Upper lobe of left lung (tissue), 6 donors: ENCODE measurements around the gene C17orf50. TPM values are rescaled to one million over a fixed set of nuclear protein-coding genes. Genes with fewer than 3 reads are reported as not detected.

Experiments used
- ATAC-seq, 2 donors: fragments of 200-7000 bp; cut with Tn5 transposase; one replicate each; pipeline ENCODE4 v1.9.1; 2022; ENCODE audit warnings: mild to moderate bottlenecking in 2 of 2, moderate library complexity in 2 of 2; ENCODE audit not compliant: low FRiP score in 2 of 2
- DNase-seq, 2 donors: peaks; one replicate each; pipeline ENCODE4 v3.0.0-alpha.2; 2019 to 2020
- H3K27ac ChIP-seq, 4 donors: fragments of 200-600 bp; sonication (generic); one replicate each; pipeline ENCODE4 v1.5.1; 2016 to 2019
- H3K27me3 ChIP-seq, 4 donors: fragments of 200-600 bp; sonication (generic); one replicate each; pipeline ENCODE4 v1.5.1; 2017 to 2019
- H3K36me3 ChIP-seq, 4 donors: fragments of 200-600 bp; sonication (generic); one replicate each; pipeline ENCODE4 v1.5.1; 2016 to 2019
- H3K4me1 ChIP-seq, 4 donors: fragments of 200-600 bp; sonication (generic); one replicate each; pipeline ENCODE4 v1.5.1; 2018 to 2019
- H3K4me3 ChIP-seq, 4 donors: fragments of 200-600 bp; sonication (generic); one replicate each; pipeline ENCODE4 v1.5.1; 2017 to 2019; ENCODE audit warnings: mild to moderate bottlenecking in 2 of 4, moderate library complexity in 1 of 4
- H3K9me3 ChIP-seq, 4 donors: fragments of 200-600 bp; sonication (generic); one replicate each; pipeline ENCODE4 v1.5.1; 2018 to 2019
- CTCF ChIP-seq, 6 experiments: fragments of 450-650 bp in 4 of 6; fragments of 200-600 bp in 2 of 6; sonication (generic) in 2 of 6; IDR thresholded peaks; one replicate each; pipeline ENCODE4 v1.5.1; 2016 to 2019; ENCODE audit warnings: antibody characterized with exemption in 6 of 6
- EP300 ChIP-seq, 4 donors: sonication (generic); formaldehyde crosslinking; IDR thresholded peaks; one replicate each; pipeline ENCODE4 v1.5.1; 2017; ENCODE audit warnings: antibody characterized with exemption in 4 of 4, control low read depth in 2 of 4
- POLR2A ChIP-seq, 4 donors: fragments of 450-650 bp; IDR thresholded peaks; one replicate each; pipeline ENCODE4 v1.5.1; 2016 to 2017; ENCODE audit warnings: antibody characterized with exemption in 4 of 4, mild to moderate bottlenecking in 2 of 4
- POLR2AphosphoS5 ChIP-seq, 2 donors: sonication (generic); formaldehyde crosslinking; IDR thresholded peaks; one replicate each; pipeline ENCODE4 v1.5.1; 2017; ENCODE audit warnings: antibody characterized with exemption in 2 of 2
- WGBS, 2 donors: methylation state at CpG; one replicate each; pipeline ENCODE4 v1.1.5; 2017 to 2018; 5-methylcytosine and 5-hydroxymethylcytosine counted together
- total RNA-seq, 6 donors: library from RNA; depleted of rRNA in 4 of 6; stranded (reverse); fragments of >200 nt in 4 of 6; gene quantifications; one replicate each; pipeline versions ENCODE4 v1.1.0 to v1.2.1, GENCODE V29; 2016 to 2021
- donor health status: DM: no; HTN: no; CAD: no; lungs with moderate emphysema.
- donor health status: DM: no; HTN: yes; CAD: no; lungs with severe emphysema.

The C17orf50 gene
- total RNA-seq, 6 donors from 2014 or later = 0.46 to 1.1 TPM; not detected in 4

GRCh38 chr17:35811759-35812158 lies 51.1 kb downstream of the C17orf50 start:
- Histone ChIP-seq H3K9me3 (no peaks in the 10 kb centered on the region), H3K36me3 (peaks cover 0 to 4% (median 0%) of the 10 kb centered on the region in 4 donors), H3K4me3 (no peak overlapping the region), H3K4me1 (peaks cover 35 to 52% (median 44%) of the 10 kb centered on the region in 4 donors), H3K27me3 (no peaks in the 10 kb centered on the region), H3K27ac (no peak overlapping the region)
- no peak for DNase-seq
- WGBS, 2 donors = 76 to 78% methylated on average over 6 of the region's 6 CpGs
- ATAC-seq = no peak
- TF ChIP-seq CTCF (IDR thresholded peaks at IDR 0.05) (no peak), POLR2A (IDR thresholded peaks at IDR 0.05) (no peak), EP300 (IDR thresholded peaks at IDR 0.05) (no peak), POLR2AphosphoS5 (IDR thresholded peaks at IDR 0.05) (no peak)

- DNase-seq (no peak), ATAC-seq (no peak)
- H3K9me3 ChIP-seq = no peaks in the 10 kb centered on the region
- 70 to 81% methylated on average over 5 of the region's 5 CpGs for WGBS, 2 donors
- H3K4me3 ChIP-seq = no peak overlapping the region
- no peak overlapping the region for H3K27ac ChIP-seq
- peaks cover 40 to 58% (median 50%) of the 10 kb centered on the region in 4 donors for H3K4me1 ChIP-seq
- H3K36me3 ChIP-seq = peaks cover 0 to 5% (median 2%) of the 10 kb centered on the region in 4 donors
- H3K27me3 ChIP-seq = no peaks in the 10 kb centered on the region
- no peak for TF ChIP-seq EP300 (IDR thresholded peaks at IDR 0.05)
- TF ChIP-seq CTCF (IDR thresholded peaks at IDR 0.05) = no peak
- no peak for TF ChIP-seq POLR2A (IDR thresholded peaks at IDR 0.05)
- no peak for TF ChIP-seq POLR2AphosphoS5 (IDR thresholded peaks at IDR 0.05)
Measured at GRCh38 chr17:35812456-35812855, 51.8 kb downstream of the C17orf50 start.

Other genes with a start within 250 kb of the C17orf50 start
- gene SLFN12L, start 223.2 kb upstream of the C17orf50 start, total RNA-seq = 10 to 100 TPM in 2 of 6 donors, 1 to 10 TPM in 4; 2.5 to 26.2 (median 5.9) TPM
- gene SLFN14, start 200.1 kb upstream of the C17orf50 start, total RNA-seq = 1 to 10 TPM in 1 of 6 donors, under 1 TPM in 4, not detected in 1; 0.09 to 1.8 (median 0.30) TPM
- gene PEX12, start 182.3 kb upstream of the C17orf50 start, total RNA-seq = 1 to 10 TPM; 3.8 to 6.6 (median 5.2) TPM
- gene AP2B1, start 173.6 kb upstream of the C17orf50 start, total RNA-seq = 100 to 1,000 TPM in 3 of 6 donors, 10 to 100 TPM in 3; 52.7 to 140 (median 101) TPM
- 1 to 10 TPM; 1.0 to 4.1 (median 1.7) TPM for gene RASL10B, start 29.2 kb upstream of the C17orf50 start, total RNA-seq
- gene GAS2L2, start 7.6 kb upstream of the C17orf50 start, total RNA-seq = 1 to 10 TPM in 5 of 6 donors, under 1 TPM in 1; 0.37 to 7.4 (median 3.3) TPM
- 100 to 1,000 TPM in 3 of 6 donors, 10 to 100 TPM in 3; 51.1 to 134 (median 98.5) TPM for gene MMP28, start 34.8 kb downstream of the C17orf50 start, total RNA-seq
- 100 to 1,000 TPM in 2 of 6 donors, 10 to 100 TPM in 4; 42.4 to 137 (median 93.0) TPM for gene TAF15, start 48.6 kb downstream of the C17orf50 start, total RNA-seq
- under 1 TPM in 2 of 6 donors, not detected in 4; 0.13 to 0.30 TPM for gene HEATR9, start 108.0 kb downstream of the C17orf50 start, total RNA-seq
- 10 to 100 TPM; 11.5 to 17.6 (median 15.3) TPM for gene CCL5, start 119.5 kb downstream of the C17orf50 start, total RNA-seq
- not detected for gene RDM1, start 169.9 kb downstream of the C17orf50 start, total RNA-seq
- gene LYZL6, start 182.8 kb downstream of the C17orf50 start, total RNA-seq = not detected
- gene CCL16, start 220.6 kb downstream of the C17orf50 start, total RNA-seq = under 1 TPM in 2 of 6 donors, not detected in 4; 0.20 to 0.61 TPM
- gene CCL14, start 225.8 kb downstream of the C17orf50 start, total RNA-seq = 10 to 100 TPM in 2 of 6 donors, 1 to 10 TPM in 4; 1.0 to 90.7 (median 5.6) TPM
- 1 to 10 TPM in 2 of 6 donors, under 1 TPM in 2, not detected in 2; 0.72 to 2.6 (median 1.4) TPM for gene CCL15, start 240.7 kb downstream of the C17orf50 start, total RNA-seq